Neural cell (in vitro differentiated cells): ENCODE data around the gene LRBA.

Experiments
- CTCF ChIP-seq: fragments of 450-650 bp; IDR thresholded peaks from 2 replicates; pipeline ENCODE4 v1.5.1; 2014; ENCODE audit warnings: antibody characterized with exemption, mild to moderate bottlenecking, moderate library complexity; ENCODE audit not compliant: poor library complexity, severe bottlenecking
- EP300 ChIP-seq: fragments of 450-650 bp; conservative IDR thresholded peaks from 2 replicates; pipeline ENCODE4 v1.6.1; 2014; ENCODE audit warnings: antibody characterized with exemption, mild to moderate bottlenecking, moderate library complexity; ENCODE audit not compliant: poor library complexity, severe bottlenecking
- EZH2 ChIP-seq: fragments of 200-600, 300-800 bp; shearing (Covaris generic), sonication (generic); IDR thresholded peaks from 2 replicates; pipeline ENCODE4 v1.6.1; 2014; ENCODE audit warnings: antibody characterized with exemption, low read length, borderline replicate concordance, mild to moderate bottlenecking; ENCODE audit not compliant: insufficient read depth, poor library complexity, severe bottlenecking
- MXI1 ChIP-seq: fragments of 450-650 bp; conservative IDR thresholded peaks from 2 replicates; pipeline ENCODE4 v1.6.1; 2014; ENCODE audit warnings: antibody characterized with exemption, mild to moderate bottlenecking; ENCODE audit not compliant: poor library complexity, severe bottlenecking
- POLR2AphosphoS5 ChIP-seq: IDR thresholded peaks from 2 replicates; pipeline ENCODE4 v1.6.1; 2012
- RAD21 ChIP-seq: fragments of 450-650 bp; conservative IDR thresholded peaks from 2 replicates; pipeline ENCODE4 v1.6.1; 2014; ENCODE audit warnings: antibody characterized with exemption, mild to moderate bottlenecking, moderate library complexity
- REST ChIP-seq: IDR thresholded peaks from 2 replicates; pipeline ENCODE4 v1.6.1; 2012; ENCODE audit warnings: borderline replicate concordance
- TAF1 ChIP-seq: IDR thresholded peaks from 2 replicates; pipeline ENCODE4 v1.6.1; 2012; ENCODE audit warnings: low read depth

GRCh38 chr4:150589157-150589556 lies 425.9 kb downstream of the LRBA start:
- no peak for TF ChIP-seq TAF1
- TF ChIP-seq CTCF, result no peak
- TF ChIP-seq REST, result no peak
- TF ChIP-seq EZH2, result no peak
- no peak for TF ChIP-seq POLR2AphosphoS5
- no peak for TF ChIP-seq EP300
- TF ChIP-seq RAD21, result no peak
- TF ChIP-seq MXI1, result no peak
